Mucosa of descending colon (tissue), 3 donors: ENCODE measurements around the gene MECR. TPM values are rescaled to one million over a fixed set of nuclear protein-coding genes. Genes with fewer than 3 reads are reported as not detected.

Experiments
- ATAC-seq: fragments of 200-7000 bp; cut with Tn5 transposase; one replicate; pipeline ENCODE4 v1.9.1; 2020; ENCODE audit warnings: mild to moderate bottlenecking, moderate library complexity
- DNase-seq, 3 donors: peaks; one replicate each; pipeline ENCODE4 v3.0.0-alpha.2; 2020
- H3K36me3 ChIP-seq: fragments of 200-600 bp; one replicate; pipeline ENCODE4 v1.8.0; 2021; ENCODE audit warnings: low read depth, mild to moderate bottlenecking
- H3K4me1 ChIP-seq: fragments of 200-600 bp; one replicate; pipeline ENCODE4 v1.8.0; 2021; ENCODE audit warnings: low read depth, mild to moderate bottlenecking
- H3K4me3 ChIP-seq: fragments of 200-600 bp; one replicate; pipeline ENCODE4 v1.8.0; 2021; ENCODE audit warnings: mild to moderate bottlenecking
- H3K9me3 ChIP-seq: fragments of 200-600 bp; one replicate; pipeline ENCODE4 v1.8.0; 2021; ENCODE audit warnings: mild to moderate bottlenecking
- intact Hi-C, 2 donors: fragments of 100-400 bp; cut with DNase I in 1 of 2; cut with micrococcal nuclease in 1 of 2; formaldehyde crosslinking; loops; one replicate each; pipeline versions ENCODE4 v1.11.0 to v1.11.1; 2022; cut with DNase I, micrococcal nuclease
- total RNA-seq, 3 donors: library from RNA; stranded (reverse); fragmentation: NEBNext Ultra II Directional in 2 of 3; extraction: Animal tissue kit (Norgen Biotek cat#: 25700) in 2 of 3; gene quantifications; one replicate each; pipeline versions ENCODE4 v1.2.1 to v1.2.4, GENCODE V29; 2021 to 2023
- TF ChIP-seq, protein P1 (sequence below): fragments of 200-600 bp; IDR thresholded peaks from one replicate; pipeline ENCODE4 v1.8.0; 2022; ENCODE audit warnings: antibody characterized with exemption, mild to moderate bottlenecking
- donor health status: DM: no; HTN: no; CAD: no; lungs with moderate emphysema.
- donor health status: DM: no; HTN: no; CAD: no.
- donor health status: DM: no; HTN: yes; CAD: no.

Gene MECR
- total RNA-seq, 3 donors from 2014 or later, result 18.3 to 20.8 (median 19.5) TPM

DNA sequence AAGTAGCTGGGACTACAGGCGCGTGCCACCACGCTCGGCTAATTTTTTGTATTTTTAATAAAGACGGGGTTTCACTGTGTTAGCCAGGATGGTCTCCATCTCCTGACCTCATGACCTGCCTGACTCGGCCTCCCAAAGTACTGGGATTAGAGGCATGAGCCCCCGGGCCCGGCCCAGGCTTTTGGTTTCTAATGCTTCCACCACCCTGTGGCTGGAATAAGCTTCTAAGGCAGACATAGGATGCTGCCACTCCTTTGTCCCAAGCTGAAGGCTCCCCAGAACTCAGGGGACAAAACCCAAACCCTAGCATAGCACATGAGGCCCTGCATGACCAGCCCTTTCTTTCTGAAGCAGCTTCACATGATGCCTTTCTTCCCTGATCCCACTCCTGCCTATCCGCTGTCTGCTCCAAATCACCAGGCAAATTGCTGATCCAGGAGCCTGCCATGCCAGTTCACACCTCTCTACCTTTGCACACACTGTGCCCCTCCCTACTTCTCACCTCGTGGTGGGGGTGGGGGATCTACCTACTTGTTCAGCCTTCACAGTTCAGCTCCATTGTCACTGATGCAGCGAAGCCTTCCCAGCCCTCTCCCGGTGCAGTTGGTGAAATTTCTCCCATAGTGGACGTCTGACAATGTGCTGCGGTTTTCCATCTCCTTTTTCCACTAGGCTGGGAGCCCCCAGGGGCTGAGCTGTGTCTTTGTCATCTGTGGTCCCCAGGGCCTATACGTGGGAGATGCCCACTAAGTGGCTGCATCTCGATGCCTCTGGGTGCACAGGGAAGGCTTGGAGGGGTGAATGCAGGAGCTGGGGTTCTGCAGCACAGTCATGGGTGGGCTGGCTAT is 12.5 kb upstream of the MECR start:
- Histone ChIP-seq H3K4me1 (peaks cover 2% of the 10 kb centered on the region), H3K4me3 (no peak overlapping the region), H3K9me3 (no peaks in the 10 kb centered on the region), H3K36me3 (no peaks in the 10 kb centered on the region)
- intact Hi-C loops, result loop anchor here in 1 of 2 donors (10.0 kb wide), 1 partner anchor 842 kb away; no protein-coding TSS in a partner anchor
- no peak for ATAC-seq
- no peak for DNase-seq
- TF ChIP-seq, protein P1, sequence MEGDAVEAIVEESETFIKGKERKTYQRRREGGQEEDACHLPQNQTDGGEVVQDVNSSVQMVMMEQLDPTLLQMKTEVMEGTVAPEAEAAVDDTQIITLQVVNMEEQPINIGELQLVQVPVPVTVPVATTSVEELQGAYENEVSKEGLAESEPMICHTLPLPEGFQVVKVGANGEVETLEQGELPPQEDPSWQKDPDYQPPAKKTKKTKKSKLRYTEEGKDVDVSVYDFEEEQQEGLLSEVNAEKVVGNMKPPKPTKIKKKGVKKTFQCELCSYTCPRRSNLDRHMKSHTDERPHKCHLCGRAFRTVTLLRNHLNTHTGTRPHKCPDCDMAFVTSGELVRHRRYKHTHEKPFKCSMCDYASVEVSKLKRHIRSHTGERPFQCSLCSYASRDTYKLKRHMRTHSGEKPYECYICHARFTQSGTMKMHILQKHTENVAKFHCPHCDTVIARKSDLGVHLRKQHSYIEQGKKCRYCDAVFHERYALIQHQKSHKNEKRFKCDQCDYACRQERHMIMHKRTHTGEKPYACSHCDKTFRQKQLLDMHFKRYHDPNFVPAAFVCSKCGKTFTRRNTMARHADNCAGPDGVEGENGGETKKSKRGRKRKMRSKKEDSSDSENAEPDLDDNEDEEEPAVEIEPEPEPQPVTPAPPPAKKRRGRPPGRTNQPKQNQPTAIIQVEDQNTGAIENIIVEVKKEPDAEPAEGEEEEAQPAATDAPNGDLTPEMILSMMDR, result no peak

- intact Hi-C loops, result loop anchor here in 1 of 2 donors (10.0 kb wide), 1 partner anchor 844 kb away; no protein-coding TSS in a partner anchor
- TF ChIP-seq, protein P1, result no peak
These were observed 10.3 kb upstream of the MECR start for GRCh38 chr1:29240986-29241385.

GRCh38 chr1:29240400-29240837 is 9.7 kb upstream of the MECR start:
- no peaks in the 10 kb centered on the region for H3K9me3 ChIP-seq
- TF ChIP-seq, protein P1, result no peak
- intact Hi-C loops, result loop anchor here in 1 of 2 donors (10.0 kb wide), 1 partner anchor 844 kb away; no protein-coding TSS in a partner anchor
- H3K4me3 ChIP-seq, result no peak overlapping the region
- no peaks in the 10 kb centered on the region for H3K36me3 ChIP-seq
- DNase-seq (no peak), ATAC-seq (no peak)
- H3K4me1 ChIP-seq, result peaks cover 21% of the 10 kb centered on the region

More at GRCh38 chr1:29240986-29241385, 10.3 kb upstream of the MECR start:
- DNase-seq (no peak), ATAC-seq (no peak)
- Histone ChIP-seq H3K36me3 (no peaks in the 10 kb centered on the region), H3K9me3 (no peaks in the 10 kb centered on the region), H3K4me3 (no peak overlapping the region), H3K4me1 (peaks cover 20% of the 10 kb centered on the region)

DNA sequence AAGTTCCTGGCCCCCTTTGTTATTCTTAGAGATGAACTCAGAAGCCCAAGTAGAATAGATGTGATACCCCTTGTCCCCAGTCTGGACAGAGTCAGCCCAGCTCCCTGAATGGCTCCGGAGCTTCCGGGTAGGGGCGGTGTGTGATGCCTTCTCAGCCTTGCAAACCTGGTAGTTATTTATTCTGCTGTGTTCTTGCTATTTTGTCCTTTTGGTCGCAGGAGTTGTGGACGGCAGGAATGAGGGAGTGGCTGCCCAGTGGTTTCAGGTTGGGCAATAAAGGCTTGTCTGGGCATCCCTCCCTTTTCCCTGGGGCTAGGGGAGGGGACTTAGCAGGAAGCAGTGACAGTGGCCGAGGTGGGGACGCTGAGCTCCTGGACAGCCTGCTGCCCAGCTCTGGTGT is 8.4 kb upstream of the MECR start:
- H3K9me3 ChIP-seq, result no peaks in the 10 kb centered on the region
- DNase-seq, result no peak
- TF ChIP-seq, protein P1, result no peak
- no peaks in the 10 kb centered on the region for H3K36me3 ChIP-seq
- H3K4me1 ChIP-seq, result peaks cover 21% of the 10 kb centered on the region
- intact Hi-C loops, result loop anchor here (5.0 to 10.0 kb wide), 3 partner anchors 606 to 1476 kb away; no protein-coding TSS in a partner anchor
- ATAC-seq, result no peak
- H3K4me3 ChIP-seq, result no peak overlapping the region

DNA sequence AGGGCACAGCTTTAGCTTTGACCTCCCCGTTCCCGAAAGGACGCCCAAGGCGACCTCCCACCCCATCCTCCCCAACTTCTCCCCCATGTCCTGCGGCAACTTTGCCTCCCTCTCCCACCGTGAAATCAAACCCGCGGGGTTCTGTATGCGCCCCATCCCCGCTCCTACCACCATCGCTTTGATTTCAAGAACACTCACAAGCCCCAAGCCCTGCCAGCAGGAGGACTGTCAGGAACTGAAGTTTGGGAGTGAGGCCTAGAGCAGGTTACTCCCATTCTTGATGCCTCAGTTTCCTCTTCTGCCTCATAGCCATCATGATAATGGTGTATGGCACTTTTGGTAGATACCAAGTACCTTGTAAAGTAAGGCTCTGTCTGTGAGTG is 7.9 kb upstream of the MECR start:
- Histone ChIP-seq H3K4me3 (no peak overlapping the region), H3K36me3 (no peaks in the 10 kb centered on the region), H3K9me3 (no peaks in the 10 kb centered on the region), H3K4me1 (peaks cover 21% of the 10 kb centered on the region)
- no peak for ATAC-seq
- no peak for DNase-seq
- TF ChIP-seq, protein P1, result no peak
- intact Hi-C loops, result loop anchor here (5.0 to 10.0 kb wide), 3 partner anchors 606 to 1476 kb away; no protein-coding TSS in a partner anchor
